Measurements from ENCODE around the gene SAP30BP.

Gene SAP30BP

GRCh38 chr17:75694536-75694935 is 27.4 kb downstream of the SAP30BP start:
- TF ChIP-seq TAF1 (IDR thresholded peaks at IDR 0.05; ENCODE audit: low read depth) (no peak), CREB1 (IDR thresholded peaks at IDR 0.05; ENCODE audit: low read depth) (no peak), USF1 (IDR thresholded peaks at IDR 0.05) (no peak), EGR1 (IDR thresholded peaks at IDR 0.05) (no peak), TEAD4 (IDR thresholded peaks at IDR 0.05) (no peak), RAD21 (IDR thresholded peaks at IDR 0.05; ENCODE audit: low read depth) (no peak), FOXM1 (IDR thresholded peaks at IDR 0.05; ENCODE audit: borderline replicate concordance, low read depth) (no peak), YY1 (IDR thresholded peaks at IDR 0.05; ENCODE audit: low read depth) (no peak), TCF12 (IDR thresholded peaks at IDR 0.05; ENCODE audit: low read depth) (no peak), ZBTB7A (IDR thresholded peaks at IDR 0.05; ENCODE audit: low read depth) (no peak), CEBPB (IDR thresholded peaks at IDR 0.05) (no peak)
- TF ChIP-seq, protein P1, sequence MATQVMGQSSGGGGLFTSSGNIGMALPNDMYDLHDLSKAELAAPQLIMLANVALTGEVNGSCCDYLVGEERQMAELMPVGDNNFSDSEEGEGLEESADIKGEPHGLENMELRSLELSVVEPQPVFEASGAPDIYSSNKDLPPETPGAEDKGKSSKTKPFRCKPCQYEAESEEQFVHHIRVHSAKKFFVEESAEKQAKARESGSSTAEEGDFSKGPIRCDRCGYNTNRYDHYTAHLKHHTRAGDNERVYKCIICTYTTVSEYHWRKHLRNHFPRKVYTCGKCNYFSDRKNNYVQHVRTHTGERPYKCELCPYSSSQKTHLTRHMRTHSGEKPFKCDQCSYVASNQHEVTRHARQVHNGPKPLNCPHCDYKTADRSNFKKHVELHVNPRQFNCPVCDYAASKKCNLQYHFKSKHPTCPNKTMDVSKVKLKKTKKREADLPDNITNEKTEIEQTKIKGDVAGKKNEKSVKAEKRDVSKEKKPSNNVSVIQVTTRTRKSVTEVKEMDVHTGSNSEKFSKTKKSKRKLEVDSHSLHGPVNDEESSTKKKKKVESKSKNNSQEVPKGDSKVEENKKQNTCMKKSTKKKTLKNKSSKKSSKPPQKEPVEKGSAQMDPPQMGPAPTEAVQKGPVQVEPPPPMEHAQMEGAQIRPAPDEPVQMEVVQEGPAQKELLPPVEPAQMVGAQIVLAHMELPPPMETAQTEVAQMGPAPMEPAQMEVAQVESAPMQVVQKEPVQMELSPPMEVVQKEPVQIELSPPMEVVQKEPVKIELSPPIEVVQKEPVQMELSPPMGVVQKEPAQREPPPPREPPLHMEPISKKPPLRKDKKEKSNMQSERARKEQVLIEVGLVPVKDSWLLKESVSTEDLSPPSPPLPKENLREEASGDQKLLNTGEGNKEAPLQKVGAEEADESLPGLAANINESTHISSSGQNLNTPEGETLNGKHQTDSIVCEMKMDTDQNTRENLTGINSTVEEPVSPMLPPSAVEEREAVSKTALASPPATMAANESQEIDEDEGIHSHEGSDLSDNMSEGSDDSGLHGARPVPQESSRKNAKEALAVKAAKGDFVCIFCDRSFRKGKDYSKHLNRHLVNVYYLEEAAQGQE (IDR thresholded peaks at IDR 0.05; ENCODE audit: low read depth) = no peak
- TF ChIP-seq, protein P2, sequence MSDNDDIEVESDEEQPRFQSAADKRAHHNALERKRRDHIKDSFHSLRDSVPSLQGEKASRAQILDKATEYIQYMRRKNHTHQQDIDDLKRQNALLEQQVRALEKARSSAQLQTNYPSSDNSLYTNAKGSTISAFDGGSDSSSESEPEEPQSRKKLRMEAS (IDR thresholded peaks at IDR 0.05) = no peak

DNA sequence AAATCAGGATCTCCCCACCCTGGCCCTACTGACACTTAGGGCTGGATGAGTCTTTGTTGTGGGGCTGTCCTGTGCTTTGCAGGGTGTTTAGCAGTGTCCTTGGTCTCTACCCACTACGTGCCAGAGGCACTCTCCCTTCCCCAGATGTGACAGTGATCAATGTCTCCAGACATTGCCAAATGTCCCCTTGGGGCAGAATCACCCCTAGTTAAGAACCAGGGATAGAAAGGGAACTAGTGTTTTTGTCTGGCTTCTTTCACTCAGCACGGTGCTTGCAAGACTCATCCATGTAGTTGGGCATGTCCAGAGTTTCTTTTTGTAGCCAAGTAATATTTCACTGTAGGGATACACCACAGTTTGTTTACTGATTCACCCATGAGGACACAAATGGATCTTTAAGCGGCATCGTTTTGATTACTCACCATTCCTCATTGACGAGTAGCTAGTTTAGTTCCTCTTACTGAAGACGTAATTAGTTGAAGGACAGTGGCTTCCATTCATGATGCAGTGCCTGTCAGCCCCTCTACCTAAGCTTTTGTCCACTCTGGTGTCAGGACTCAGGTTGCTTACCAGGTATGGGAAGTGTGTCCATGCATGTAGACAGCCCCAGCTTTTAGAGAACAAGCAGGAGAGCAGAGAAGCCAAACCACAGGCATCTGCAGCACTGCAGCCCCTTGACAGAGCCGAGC is 28.1 kb downstream of the SAP30BP start:
- no peak for TF ChIP-seq TCF12 (IDR thresholded peaks at IDR 0.05; ENCODE audit: low read depth)
- TF ChIP-seq, protein P1 (IDR thresholded peaks at IDR 0.05; ENCODE audit: low read depth) = no peak
- no peak for TF ChIP-seq FOXM1 (IDR thresholded peaks at IDR 0.05; ENCODE audit: borderline replicate concordance, low read depth)
- TF ChIP-seq EGR1 (IDR thresholded peaks at IDR 0.05) = no peak
- TF ChIP-seq, protein P2 (IDR thresholded peaks at IDR 0.05) = no peak
- TF ChIP-seq ZBTB7A (IDR thresholded peaks at IDR 0.05; ENCODE audit: low read depth) = no peak
- no peak for TF ChIP-seq CEBPB (IDR thresholded peaks at IDR 0.05)
- no peak for TF ChIP-seq TAF1 (IDR thresholded peaks at IDR 0.05; ENCODE audit: low read depth)
- TF ChIP-seq YY1 (IDR thresholded peaks at IDR 0.05; ENCODE audit: low read depth) = no peak
- no peak for TF ChIP-seq USF1 (IDR thresholded peaks at IDR 0.05)
- no peak for TF ChIP-seq NFIC (IDR thresholded peaks at IDR 0.05)
- no peak for TF ChIP-seq EP300 (IDR thresholded peaks at IDR 0.05; ENCODE audit: borderline replicate concordance)
- TF ChIP-seq RAD21 (IDR thresholded peaks at IDR 0.05; ENCODE audit: low read depth) = no peak

DNA sequence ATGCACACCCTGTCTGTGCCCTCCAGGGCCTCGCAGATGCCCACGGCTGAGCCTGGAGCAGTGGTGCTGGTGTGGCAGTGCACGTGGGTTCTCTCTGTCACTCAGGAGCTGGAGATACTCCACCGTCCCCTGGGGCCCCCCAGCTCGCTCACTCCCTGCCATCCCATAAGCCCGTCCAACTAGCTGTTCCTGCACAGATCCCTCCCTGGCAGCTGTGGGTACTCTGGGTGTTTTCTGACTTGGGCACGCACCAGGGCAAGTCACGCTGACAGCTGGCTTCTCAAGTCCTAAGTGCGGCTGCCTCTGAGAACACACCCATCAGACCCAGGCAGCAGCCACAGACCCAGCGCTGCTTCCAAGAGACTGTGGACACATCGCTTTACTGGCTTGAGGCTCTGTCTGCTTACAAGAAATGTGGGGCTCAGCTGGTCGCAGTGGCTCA is 28.7 kb downstream of the SAP30BP start:
- TF ChIP-seq ZBTB7A (IDR thresholded peaks at IDR 0.05; ENCODE audit: low read depth) (no peak), FOXM1 (IDR thresholded peaks at IDR 0.05; ENCODE audit: borderline replicate concordance, low read depth) (no peak), CREB1 (IDR thresholded peaks at IDR 0.05; ENCODE audit: low read depth) (no peak)
- TF ChIP-seq, protein P2 (IDR thresholded peaks at IDR 0.05) = no peak

DNA sequence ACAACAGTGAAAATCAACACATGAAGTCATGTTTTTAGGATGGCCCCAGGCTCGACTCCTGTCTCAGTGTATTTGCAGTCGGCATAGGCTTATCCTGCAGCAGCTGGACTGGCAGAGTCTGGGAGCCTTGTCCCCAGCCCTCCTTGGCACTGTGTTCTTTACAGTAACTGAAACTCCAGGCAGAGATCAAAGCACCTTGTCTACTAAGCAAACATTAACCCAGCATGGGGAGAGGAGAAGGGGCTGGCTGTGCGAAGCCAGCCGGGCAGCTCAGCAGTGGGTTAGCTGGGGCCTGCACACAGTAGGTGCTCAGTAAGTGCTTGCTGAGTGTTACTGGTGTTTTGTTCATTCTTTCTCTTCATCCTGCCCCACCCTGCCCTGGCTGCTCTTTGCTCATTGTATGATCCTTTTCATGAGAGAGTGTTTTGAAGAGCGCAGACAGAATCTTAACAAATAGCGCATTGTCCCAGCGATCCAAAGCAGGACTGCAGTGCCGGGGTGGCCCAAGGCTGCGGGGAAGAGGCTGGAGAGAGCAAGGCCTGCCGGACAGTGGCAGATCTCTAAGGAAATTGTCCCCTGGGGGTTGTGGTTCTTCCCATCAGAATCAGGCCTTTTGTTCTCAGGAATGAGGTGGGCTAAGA is 30.6 kb downstream of the SAP30BP start:
- TF ChIP-seq CREB1 (IDR thresholded peaks at IDR 0.05; ENCODE audit: low read depth) (no peak), EP300 (IDR thresholded peaks at IDR 0.05; ENCODE audit: borderline replicate concordance) (no peak), TCF12 (IDR thresholded peaks at IDR 0.05; ENCODE audit: low read depth) (no peak), CEBPB (IDR thresholded peaks at IDR 0.05) (no peak), YY1 (IDR thresholded peaks at IDR 0.05; ENCODE audit: low read depth) (no peak), NFIC (IDR thresholded peaks at IDR 0.05) (no peak), ZBTB7A (IDR thresholded peaks at IDR 0.05; ENCODE audit: low read depth) (no peak), TEAD4 (IDR thresholded peaks at IDR 0.05) (no peak), FOXM1 (IDR thresholded peaks at IDR 0.05; ENCODE audit: borderline replicate concordance, low read depth) (no peak), USF1 (IDR thresholded peaks at IDR 0.05) (no peak), RAD21 (IDR thresholded peaks at IDR 0.05; ENCODE audit: low read depth) (no peak), TAF1 (IDR thresholded peaks at IDR 0.05; ENCODE audit: low read depth) (no peak), EGR1 (IDR thresholded peaks at IDR 0.05) (no peak)
- TF ChIP-seq, protein P1 (IDR thresholded peaks at IDR 0.05; ENCODE audit: low read depth) = no peak
- TF ChIP-seq, protein P2 (IDR thresholded peaks at IDR 0.05) = no peak
